Upper lobe of left lung (tissue), 4 donors: ENCODE measurements around the gene MMAB.

ENCODE experiments used
- EP300 ChIP-seq, 4 donors: sonication (generic); formaldehyde crosslinking; IDR thresholded peaks; one replicate each; pipeline ENCODE4 v1.5.1; 2017; ENCODE audit warnings: antibody characterized with exemption in 4 of 4, control low read depth in 2 of 4
- POLR2AphosphoS5 ChIP-seq, 2 donors: sonication (generic); formaldehyde crosslinking; IDR thresholded peaks; one replicate each; pipeline ENCODE4 v1.5.1; 2017; ENCODE audit warnings: antibody characterized with exemption in 2 of 2
- TF ChIP-seq, protein P1 (sequence below), 6 experiments: fragments of 450-650 bp in 4 of 6; fragments of 200-600 bp in 2 of 6; sonication (generic) in 2 of 6; IDR thresholded peaks; one replicate each; pipeline ENCODE4 v1.5.1; 2016 to 2019; ENCODE audit warnings: antibody characterized with exemption in 6 of 6

DNA sequence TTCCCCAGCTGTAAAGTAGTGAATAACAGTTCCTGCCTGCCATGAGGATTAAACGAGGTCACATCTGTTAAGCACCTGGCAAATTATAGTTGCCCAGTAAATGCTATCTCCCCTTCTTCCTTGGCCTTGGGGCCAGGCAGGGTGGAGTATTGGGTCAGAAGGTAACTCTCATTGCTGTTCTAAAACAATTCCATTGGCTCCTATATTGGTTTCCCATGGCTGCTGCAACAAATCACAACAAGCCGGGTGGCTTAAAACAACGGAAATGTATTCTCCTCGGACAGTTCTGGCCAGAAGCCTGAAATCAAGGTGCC is 31.9 kb downstream of the MMAB start:
- TF ChIP-seq, protein P1, sequence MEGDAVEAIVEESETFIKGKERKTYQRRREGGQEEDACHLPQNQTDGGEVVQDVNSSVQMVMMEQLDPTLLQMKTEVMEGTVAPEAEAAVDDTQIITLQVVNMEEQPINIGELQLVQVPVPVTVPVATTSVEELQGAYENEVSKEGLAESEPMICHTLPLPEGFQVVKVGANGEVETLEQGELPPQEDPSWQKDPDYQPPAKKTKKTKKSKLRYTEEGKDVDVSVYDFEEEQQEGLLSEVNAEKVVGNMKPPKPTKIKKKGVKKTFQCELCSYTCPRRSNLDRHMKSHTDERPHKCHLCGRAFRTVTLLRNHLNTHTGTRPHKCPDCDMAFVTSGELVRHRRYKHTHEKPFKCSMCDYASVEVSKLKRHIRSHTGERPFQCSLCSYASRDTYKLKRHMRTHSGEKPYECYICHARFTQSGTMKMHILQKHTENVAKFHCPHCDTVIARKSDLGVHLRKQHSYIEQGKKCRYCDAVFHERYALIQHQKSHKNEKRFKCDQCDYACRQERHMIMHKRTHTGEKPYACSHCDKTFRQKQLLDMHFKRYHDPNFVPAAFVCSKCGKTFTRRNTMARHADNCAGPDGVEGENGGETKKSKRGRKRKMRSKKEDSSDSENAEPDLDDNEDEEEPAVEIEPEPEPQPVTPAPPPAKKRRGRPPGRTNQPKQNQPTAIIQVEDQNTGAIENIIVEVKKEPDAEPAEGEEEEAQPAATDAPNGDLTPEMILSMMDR (IDR thresholded peaks at IDR 0.05): no peak
- TF ChIP-seq EP300 (IDR thresholded peaks at IDR 0.05): no peak
- TF ChIP-seq POLR2AphosphoS5 (IDR thresholded peaks at IDR 0.05): no peak
